HG03097 (cell line): ENCODE measurements around the gene BCAS1.
"Not testable (repeated sequence)": the region's sequence is repeated elsewhere in the genome, so short reads cannot be mapped to it uniquely, and the experiment has no call there.

Experiments used
- ATAC-seq: cut with Tn5 transposase; IDR thresholded peaks from one replicate; pipeline ENCODE4 v1.9.1; 2021; ENCODE audit not compliant: unreplicated experiment, low FRiP score

The BCAS1 gene

GRCh38 chr20:53932655-53933192 is 137.7 kb downstream of the BCAS1 start:
- ATAC-seq, result not testable (repeated sequence)

- no peak for ATAC-seq
Measured at GRCh38 chr20:53931597-53931996, 138.8 kb downstream of the BCAS1 start.

GRCh38 chr20:53930651-53931504 is 139.5 kb downstream of the BCAS1 start:
- no peak for ATAC-seq

- peak; percentile 57 for ATAC-seq
Measured at GRCh38 chr20:53929974-53930650, 140.3 kb downstream of the BCAS1 start.

- no peak for ATAC-seq
Measured at GRCh38 chr20:53929399-53929798, 141.0 kb downstream of the BCAS1 start.

GRCh38 chr20:53927990-53928389 is 142.4 kb downstream of the BCAS1 start:
- ATAC-seq, result no peak

GRCh38 chr20:53926428-53927028 is 143.9 kb downstream of the BCAS1 start:
- peak; percentile 67 for ATAC-seq

GRCh38 chr20:53925651-53926401 is 144.6 kb downstream of the BCAS1 start:
- no peak for ATAC-seq

GRCh38 chr20:53923566-53924369 is 146.6 kb downstream of the BCAS1 start:
- no peak for ATAC-seq

- ATAC-seq, result peak; percentile 46
Measured at GRCh38 chr20:53922901-53923314, 147.5 kb downstream of the BCAS1 start.

- ATAC-seq, result no peak
Measured at GRCh38 chr20:53921443-53921973, 148.9 kb downstream of the BCAS1 start.

- no peak for ATAC-seq
Measured at GRCh38 chr20:53920647-53921245, 149.6 kb downstream of the BCAS1 start.

- no peak for ATAC-seq
Measured at GRCh38 chr20:53919886-53920285, 150.5 kb downstream of the BCAS1 start.

GRCh38 chr20:53918949-53919361 is 151.4 kb downstream of the BCAS1 start:
- ATAC-seq, result no peak

GRCh38 chr20:53918020-53918311 is 152.4 kb downstream of the BCAS1 start:
- ATAC-seq, result no peak

GRCh38 chr20:53917145-53918019 is 153.0 kb downstream of the BCAS1 start:
- peak; percentile 55 for ATAC-seq

GRCh38 chr20:53916173-53916512 is 154.3 kb downstream of the BCAS1 start:
- ATAC-seq, result no peak

- peak; percentile 57 for ATAC-seq
Measured at GRCh38 chr20:53915446-53916172, 154.8 kb downstream of the BCAS1 start.
